Measurements from ENCODE around the gene C5orf22.
"Not testable (repeated sequence)": the region's sequence is repeated elsewhere in the genome, so short reads cannot be mapped to it uniquely, and the experiment has no call there.

Gene C5orf22

GRCh38 chr5:31537851-31538250 is 5.8 kb downstream of the C5orf22 start:
- no peak for DNase-seq (ENCODE audit: low spot score)
- in situ Hi-C loops (cut with MboI; ENCODE audit: low pct_unique_long_range_greater_than_20kb, low sequenced_read_pairs, unreplicated experiment), result no loop called here
- no peak for TF ChIP-seq CTCF (IDR thresholded peaks at IDR 0.05; ENCODE audit: extremely low read depth, insufficient read depth, missing control alignments)

- in situ Hi-C loops (cut with MboI; ENCODE audit: low pct_unique_long_range_greater_than_20kb, low sequenced_read_pairs, unreplicated experiment); DNase-seq (ENCODE audit: low spot score): not testable (repeated sequence)
Observed at GRCh38 chr5:31549114-31549513, 17.0 kb downstream of the C5orf22 start.

- TF ChIP-seq CTCF (IDR thresholded peaks at IDR 0.05; ENCODE audit: extremely low read depth, insufficient read depth, missing control alignments), result no peak
- in situ Hi-C loops (cut with MboI; ENCODE audit: low pct_unique_long_range_greater_than_20kb, low sequenced_read_pairs, unreplicated experiment), result no loop called here
- DNase-seq (ENCODE audit: low spot score), result no peak
Observed at GRCh38 chr5:31551878-31552277, 19.8 kb downstream of the C5orf22 start.

- in situ Hi-C loops (cut with MboI; ENCODE audit: low pct_unique_long_range_greater_than_20kb, low sequenced_read_pairs, unreplicated experiment), result no loop called here
- DNase-seq (ENCODE audit: low spot score), result no peak
- TF ChIP-seq CTCF (IDR thresholded peaks at IDR 0.05; ENCODE audit: extremely low read depth, insufficient read depth, missing control alignments), result no peak
Observed at GRCh38 chr5:31553863-31554262, 21.8 kb downstream of the C5orf22 start.

- DNase-seq (ENCODE audit: low spot score), result no peak
- in situ Hi-C loops (cut with MboI; ENCODE audit: low pct_unique_long_range_greater_than_20kb, low sequenced_read_pairs, unreplicated experiment), result no loop called here
Observed at GRCh38 chr5:31554552-31554951, 22.5 kb downstream of the C5orf22 start.

GRCh38 chr5:31556461-31556860 is 24.4 kb downstream of the C5orf22 start:
- in situ Hi-C loops (cut with MboI; ENCODE audit: low pct_unique_long_range_greater_than_20kb, low sequenced_read_pairs, unreplicated experiment), result no loop called here
- TF ChIP-seq CTCF (IDR thresholded peaks at IDR 0.05; ENCODE audit: extremely low read depth, insufficient read depth, missing control alignments), result no peak
- no peak for DNase-seq (ENCODE audit: low spot score)

More at GRCh38 chr5:31554552-31554951, 22.5 kb downstream of the C5orf22 start:
- no peak for TF ChIP-seq CTCF (IDR thresholded peaks at IDR 0.05; ENCODE audit: extremely low read depth, insufficient read depth, missing control alignments)

GRCh38 chr5:31559942-31560341 is 27.8 kb downstream of the C5orf22 start:
- TF ChIP-seq CTCF (IDR thresholded peaks at IDR 0.05; ENCODE audit: extremely low read depth, insufficient read depth, missing control alignments), result no peak
- in situ Hi-C loops (cut with MboI; ENCODE audit: low pct_unique_long_range_greater_than_20kb, low sequenced_read_pairs, unreplicated experiment), result no loop called here
- DNase-seq (ENCODE audit: low spot score), result no peak
